Activated effector memory CD4-positive, alpha-beta T cell treated with Interleukin-2 at 50 U/mL for 16 hours (primary cell): ENCODE data around the gene SMIM20.
A peak's percentile ranks its signal among the peaks of the same experiment; 100 is the strongest.
"Not testable (repeated sequence)": the region's sequence is repeated elsewhere in the genome, so short reads cannot be mapped to it uniquely, and the experiment has no call there.

Source experiments
- DNase-seq: peaks from one replicate; pipeline ENCODE4 v3.0.0-alpha.2; 2020

The SMIM20 gene

DNA sequence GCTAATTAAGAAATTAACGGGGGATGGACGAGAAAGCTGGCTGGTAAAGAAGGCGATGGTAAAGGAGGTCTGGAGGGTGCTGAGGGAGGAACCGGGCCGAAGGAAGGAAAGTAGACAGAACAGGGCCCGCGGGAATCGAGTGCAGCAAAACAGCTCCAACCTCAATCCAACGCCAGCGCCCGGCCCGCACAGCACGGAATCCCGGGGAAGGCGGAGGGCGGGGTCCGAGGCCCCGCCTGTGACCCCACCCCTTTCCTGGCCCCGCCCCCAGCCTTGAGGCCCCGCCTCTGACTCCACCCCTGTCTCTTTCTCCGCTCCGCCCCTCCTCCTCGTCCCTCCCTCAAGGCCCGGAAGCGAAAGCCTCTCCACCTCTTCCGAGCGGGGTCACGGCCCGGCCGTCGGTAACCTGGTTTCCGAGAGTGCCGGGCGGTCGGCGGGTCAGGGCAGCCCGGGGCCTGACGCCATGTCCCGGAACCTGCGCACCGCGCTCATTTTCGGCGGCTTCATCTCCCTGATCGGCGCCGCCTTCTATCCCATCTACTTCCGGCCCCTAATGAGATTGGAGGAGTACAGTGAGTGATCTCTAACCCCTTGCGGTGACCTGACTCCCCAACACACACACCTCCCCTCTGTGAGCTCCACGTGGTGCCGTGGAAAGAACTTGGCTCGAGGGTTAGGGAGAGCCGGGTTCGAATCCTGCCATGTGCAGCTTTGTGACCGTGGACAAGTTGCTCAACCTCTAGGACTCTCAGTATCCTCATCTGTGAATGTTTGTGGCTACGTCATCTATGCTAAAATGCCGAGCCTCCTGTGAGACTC lies at the start of gene SMIM20:
Gene SMIM20, plus strand, starts transcription at position 370 of the 819 bp plus-strand sequence. Its CDS starts 94 bp downstream, at position 464.
- peak; percentile 83 for DNase-seq

DNA sequence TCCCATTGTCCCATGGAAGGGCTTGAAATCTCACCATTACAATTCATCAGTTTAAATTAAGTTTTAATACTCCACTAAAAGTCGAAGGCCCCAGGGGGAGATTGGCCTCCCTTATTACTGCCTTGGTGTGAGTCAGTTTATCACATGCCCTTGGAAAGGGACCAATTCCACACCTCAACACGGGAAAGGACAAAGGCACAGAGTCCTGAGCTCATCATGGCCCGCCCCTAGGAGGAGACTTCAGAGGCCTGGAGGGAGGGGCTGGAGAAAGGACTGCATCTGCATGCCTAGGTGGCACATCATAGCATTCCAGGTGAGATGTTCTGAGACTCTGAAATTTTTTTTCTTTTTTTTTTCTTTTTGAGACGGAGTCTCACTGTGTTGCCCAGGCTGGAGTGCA lies 48.4 kb upstream of the SMIM20 start:
- DNase-seq = no peak

DNA sequence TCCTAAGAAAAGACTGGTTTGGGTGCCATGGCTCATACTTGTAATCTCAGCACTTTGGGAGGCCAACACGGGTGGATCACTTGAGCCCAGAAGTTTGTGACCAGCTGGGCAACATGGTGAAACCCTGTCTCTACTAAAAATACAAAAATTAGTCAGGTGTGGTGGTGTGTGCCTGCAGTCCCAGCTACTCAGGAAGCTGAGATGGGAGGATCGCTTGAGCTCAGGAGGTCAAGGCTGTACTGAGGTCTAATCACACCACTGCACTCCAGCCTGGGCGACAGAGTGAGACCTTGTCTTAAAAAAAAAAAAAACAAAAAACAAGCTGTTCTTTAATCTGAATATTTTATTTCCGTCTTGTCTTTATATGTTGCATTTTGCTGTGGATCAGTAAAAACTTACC lies 47.6 kb upstream of the SMIM20 start:
- not testable (repeated sequence) for DNase-seq

DNA sequence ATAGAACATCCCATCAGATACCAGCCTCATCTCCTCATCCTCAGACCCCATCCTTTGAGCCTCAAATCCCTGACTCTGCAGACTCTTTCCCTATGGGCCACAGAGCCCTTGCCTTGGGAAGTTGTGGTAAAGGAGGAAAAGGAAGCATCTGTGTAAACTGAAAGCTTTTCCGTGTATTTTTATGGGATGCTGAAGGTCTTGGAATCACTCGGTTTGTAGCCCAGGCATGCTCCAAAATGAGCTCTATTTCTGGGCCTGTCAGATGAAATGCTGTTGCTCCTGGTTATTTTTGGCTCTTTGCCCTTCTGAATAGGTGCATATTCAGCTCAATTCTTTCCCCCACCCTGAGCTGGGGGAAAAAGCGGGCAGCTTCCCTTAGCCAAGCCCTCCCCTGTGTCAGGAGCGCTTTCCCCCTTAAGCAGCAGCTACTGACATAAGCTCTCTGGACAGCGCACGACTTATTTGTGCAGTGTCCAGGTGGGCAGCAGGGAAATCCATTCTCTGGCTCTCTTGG lies 46.2 kb upstream of the SMIM20 start:
- DNase-seq = no peak

DNA sequence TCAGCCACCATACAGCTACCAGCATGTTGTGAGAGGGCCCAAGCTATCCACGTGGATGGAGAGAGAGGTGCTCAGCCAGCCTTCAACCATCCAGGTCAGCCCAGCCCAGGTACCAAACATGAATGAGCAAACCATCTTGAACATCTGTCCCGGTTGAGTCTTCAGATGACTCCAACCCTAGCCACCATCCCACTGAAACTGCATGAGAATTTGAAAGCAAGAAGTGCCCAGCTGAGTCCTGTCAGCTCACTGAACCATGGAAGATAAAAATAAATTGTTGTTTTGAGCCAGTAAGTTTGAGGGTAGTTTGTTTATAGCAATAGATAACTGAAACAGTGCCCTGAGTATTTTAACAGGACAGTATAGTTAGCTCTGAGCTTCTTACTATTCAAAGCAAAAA lies 43.9 kb upstream of the SMIM20 start:
- no peak for DNase-seq

DNA sequence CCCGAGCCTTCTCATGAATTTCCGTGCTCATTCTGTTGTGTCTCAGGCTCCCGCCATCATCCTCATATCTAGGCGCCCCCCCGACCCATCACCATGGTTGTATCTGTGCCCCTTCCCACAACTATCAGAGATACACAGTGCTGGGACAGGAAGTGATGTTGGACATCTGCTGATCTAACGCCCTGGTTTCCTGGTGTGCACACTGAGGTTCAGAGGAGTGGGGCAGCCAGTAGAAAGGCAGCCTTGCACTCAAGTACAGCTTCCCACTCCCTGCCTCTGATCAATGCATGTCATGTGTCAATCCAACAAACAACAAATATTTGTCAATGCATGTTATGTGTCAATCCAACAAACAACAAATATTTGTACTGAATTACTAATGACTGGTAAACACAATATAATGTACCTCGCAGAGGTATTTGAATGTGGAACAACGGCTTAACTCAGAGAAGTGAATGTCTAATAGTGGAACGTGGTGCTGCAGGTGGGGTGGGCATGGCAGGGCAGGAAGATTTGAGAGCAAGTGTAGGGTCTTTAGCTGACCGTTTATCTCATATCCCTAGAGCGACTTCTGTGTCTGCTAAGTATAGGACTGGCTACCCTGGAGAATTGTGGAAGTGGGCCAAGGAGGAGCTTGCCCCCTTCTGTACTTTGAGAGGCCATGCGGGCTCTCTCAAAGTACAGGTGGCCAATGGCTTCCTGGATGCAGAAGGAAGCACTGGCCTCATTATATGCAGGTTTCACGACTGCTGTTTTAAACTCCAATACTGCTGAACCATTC lies 41.0 kb upstream of the SMIM20 start:
- no peak for DNase-seq

DNA sequence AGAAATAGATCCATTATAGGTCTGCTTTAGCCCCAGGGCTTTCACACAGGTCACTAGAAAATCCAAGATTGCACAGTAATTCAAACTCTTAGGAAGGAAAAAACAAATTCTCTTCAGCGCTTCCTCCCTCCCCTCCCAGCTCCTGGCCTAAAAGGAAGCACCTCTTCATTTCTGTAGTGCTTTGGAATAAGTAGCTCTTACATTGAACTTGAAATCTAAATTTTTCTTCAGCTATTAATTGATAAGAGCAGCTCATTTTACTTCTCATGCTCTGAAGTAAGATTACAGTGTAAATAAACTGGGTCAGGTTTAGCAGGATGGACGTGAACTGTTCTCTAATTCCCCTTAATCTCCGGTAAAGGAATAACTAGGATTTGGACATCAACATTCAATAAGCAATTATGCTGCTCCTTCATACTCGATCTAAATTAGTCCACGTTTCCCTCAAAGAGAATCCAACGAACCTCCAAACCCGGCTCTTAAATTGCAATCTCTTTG lies 40.3 kb upstream of the SMIM20 start:
- no peak for DNase-seq

DNA sequence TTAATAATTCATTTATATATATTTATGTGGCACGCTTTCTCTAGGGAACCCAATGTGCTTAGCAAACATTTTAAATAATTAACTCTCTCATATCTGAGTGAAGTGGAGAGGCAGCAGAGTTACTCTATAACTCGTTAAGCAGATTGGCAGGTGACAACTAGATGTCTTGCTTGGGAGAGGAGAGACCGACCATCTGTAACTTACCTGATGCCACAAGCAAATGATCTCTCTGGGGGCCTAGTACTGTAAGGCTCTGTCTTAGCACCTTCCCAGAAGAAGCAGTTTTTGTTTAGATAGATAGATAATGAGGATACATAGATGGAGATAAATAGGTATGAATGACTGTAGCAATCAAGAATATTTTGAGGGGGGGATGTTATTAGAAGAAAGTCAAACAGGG lies 39.4 kb upstream of the SMIM20 start:
- no peak for DNase-seq

DNA sequence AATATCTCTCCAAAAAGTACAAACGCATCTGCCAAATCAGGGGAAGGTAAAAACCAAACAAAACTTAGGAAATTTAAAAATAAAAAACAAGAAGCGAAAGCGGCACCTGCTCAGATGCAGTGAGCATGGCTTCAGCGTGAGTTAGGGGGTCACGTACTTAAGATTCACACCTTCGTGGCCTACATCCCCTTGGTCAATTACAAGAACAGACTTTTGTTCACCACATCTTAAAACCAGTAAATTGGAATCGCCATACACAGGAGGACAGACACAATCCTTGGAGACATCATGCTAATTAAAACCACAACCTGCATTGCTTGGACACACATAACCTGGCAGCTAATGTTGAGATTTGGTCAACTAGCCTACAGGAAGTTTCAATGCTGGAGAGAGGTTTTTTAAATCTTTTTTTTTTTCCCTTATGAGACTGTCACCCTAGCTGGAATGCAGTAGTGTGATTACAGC lies 38.7 kb upstream of the SMIM20 start:
- no peak for DNase-seq

DNA sequence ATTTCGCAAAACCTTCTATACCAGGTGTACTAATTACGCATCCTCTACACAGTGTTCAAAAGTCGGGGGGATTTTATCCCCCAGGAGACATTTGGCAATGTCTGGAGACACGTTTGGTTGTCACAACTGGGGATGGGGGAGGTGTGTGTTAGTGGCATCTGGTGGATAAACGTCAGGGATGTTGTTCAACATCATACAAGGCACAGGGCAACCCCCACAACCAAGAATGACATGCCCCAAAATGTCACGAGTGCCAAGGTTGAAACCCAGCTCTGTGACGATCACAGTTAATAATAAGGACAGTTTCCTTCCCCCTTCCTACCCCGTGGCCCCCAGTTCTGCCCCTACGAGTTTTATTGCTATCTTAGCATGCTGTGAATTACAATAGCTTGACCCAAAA lies 35.3 kb upstream of the SMIM20 start:
- no peak for DNase-seq

DNA sequence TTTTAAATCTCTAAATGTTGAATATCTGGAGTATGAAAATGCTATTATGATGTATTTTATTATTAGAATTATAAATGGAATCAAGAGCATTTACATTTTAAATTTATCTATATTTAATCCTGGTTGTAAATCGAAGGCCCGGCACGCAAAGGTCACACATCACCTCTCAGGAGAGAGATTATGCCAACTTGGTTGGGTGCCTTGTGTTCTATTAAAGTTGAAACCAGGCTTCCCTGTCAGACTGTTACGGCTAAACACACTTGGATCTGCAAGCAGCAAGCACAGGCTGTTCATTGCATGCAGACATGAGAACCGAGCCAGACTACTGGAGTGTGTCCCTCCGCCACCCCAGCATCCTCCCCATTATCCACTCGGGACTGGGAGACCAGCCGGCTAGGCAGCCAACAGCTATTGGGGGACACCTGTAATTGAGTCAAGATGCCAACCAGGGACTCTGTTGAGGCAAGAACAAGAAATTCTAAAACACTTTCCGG lies 34.9 kb upstream of the SMIM20 start:
- no peak for DNase-seq

DNA sequence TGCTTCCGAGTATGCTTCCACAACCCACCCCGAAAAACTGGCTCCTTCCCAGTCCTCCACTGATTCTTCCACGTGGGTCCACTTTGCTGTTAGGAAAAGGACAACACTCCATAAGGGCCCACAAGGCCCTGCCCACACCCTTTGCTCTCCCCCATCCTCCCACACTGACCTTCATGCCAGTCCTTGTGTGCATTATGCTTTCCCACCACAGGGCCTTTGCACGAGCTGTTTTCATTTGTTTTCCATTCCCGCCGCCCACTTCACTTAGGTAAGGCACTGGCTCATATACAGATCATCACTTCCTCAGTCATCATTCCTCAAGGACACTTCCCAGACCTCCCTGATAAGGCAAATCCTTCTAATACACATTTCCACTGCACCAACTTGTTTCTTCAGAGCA lies 34.4 kb upstream of the SMIM20 start:
- no peak for DNase-seq

DNA sequence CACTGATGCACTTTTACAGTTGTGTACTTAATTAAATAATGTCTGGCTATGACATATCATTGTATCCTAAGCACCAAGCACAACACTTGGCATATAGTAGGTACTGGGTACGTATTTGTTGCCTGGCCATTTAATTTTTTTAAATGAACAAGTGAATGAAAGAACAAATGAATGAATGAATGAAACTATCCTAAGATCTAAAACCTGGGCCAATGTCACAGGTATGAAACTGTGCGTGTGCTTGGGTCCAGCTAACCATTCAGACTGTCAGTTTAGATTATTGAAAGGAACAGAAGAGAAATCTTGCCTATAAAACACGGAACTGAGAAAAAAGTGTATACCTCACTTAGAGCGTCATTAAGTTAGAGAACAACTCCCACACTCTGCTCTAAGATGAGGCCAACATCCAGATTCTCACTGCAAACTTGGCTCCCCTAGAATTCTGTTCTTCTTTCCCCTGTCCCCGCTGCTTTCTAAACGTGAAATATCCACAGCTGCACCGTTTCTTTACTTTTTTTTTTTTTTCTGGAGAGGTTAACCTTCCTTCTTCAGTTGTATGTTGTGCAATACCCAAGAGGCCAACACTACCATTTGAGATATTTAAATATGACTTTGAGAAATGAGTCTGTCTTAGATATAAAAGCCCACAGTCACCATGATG lies 33.9 kb upstream of the SMIM20 start:
- DNase-seq = no peak

DNA sequence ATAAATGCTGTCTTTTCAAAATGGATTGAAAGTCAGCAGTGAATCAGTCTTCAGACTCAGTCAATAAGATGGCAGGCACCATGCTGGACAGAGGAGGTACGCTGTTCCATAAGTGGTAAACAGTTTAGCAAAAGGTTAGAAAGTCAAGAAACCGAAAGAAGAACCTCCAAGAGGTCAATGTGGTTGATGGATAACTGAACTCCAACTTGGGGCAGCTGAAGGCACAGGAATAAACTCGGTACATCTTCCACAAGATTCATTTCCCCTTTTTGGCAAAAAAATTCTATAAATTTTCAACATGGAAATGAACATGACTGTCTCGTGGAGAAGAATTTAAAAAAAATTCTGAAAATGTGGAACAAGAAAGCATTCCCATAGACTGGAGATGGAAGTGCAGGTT lies 32.8 kb upstream of the SMIM20 start:
- no peak for DNase-seq

DNA sequence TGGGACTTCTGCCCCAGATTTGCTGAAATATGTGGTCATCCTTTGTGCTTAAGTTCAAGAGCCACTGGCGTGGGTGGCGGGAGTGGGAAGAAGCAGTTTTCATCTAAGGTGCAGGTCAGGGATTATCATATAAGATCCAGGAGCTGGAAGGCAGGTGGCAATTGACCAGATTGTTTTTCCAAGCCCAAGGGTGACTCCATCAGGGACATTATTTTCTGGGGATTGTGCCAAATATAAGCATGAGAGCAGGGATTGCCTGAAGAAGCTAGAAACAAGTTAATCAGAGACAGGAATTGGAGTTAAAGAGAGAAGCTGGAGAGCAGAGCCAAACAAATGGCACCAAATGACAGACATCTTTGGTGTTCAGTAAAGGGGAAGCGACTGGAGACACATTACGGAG lies 31.8 kb upstream of the SMIM20 start:
- no peak for DNase-seq

DNA sequence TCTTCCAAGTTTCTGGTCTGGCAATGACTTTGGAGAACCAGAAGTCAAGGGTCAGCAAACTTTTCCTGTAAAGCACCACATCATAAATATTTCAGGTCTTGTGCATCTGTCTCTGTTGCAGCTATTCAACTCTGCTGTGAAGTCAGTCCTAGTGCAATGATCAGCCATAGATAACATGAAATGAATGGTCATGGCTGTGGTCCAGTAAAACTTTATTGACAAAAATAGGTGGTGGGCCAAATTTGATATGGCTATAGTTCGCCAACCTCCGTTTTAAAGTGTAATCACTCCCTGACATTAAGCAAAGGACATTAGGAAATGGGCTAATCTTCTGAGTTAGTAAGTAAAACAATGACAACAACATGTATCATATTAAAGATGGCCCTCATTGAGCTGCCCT lies 30.5 kb upstream of the SMIM20 start:
- DNase-seq = no peak

DNA sequence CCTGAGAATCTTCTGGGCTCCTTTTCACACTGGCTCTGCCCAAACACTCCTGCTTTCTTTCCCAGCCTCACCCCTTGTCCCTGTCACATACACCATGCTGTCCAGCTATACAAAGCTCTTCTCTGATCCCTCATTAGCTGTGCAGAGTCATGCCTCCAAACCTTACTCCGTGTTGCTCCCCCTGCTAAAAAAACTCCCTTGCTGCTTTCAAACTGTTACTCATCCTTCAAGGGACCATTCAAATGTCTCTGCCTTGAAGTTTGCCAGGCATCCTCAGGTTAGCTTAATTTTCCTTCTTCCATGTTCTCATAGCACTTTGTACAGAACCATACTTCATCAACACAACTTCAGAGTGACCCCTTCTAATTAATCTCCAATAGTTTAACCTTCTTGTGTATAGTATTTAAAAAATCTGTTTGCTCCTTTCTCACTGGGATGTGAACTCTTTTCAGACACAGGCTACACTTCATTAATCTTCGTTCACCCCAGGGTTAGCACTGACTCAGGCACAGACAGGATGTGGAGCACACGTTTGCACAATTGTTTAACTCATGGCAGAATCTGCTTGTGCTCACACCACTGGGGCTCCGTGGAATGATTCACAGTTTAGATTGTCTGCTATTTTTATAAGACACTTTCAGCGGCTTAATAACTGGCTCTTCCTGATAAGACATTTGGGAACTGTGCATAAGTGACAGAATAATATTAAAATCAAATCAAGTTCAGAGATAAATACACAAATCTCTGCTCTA lies 29.8 kb upstream of the SMIM20 start:
- no peak for DNase-seq

DNA sequence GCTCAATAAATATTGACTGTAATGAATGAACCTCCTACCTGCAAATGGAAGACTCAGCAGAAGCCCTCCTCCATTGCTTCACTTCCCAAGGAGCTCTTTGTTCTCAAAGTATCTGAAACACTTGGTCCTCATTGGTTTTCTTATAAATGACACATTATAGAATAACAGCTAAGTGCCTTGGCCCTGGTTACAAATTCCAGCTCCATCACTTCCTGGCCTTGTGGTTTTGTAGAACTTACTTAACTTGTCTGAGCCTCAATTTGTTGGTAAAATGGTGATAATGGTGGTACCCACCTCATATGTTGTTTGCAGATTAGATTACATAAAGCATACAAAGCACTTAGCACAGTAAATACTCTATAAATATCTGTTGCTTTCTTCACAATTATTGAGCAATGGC lies 25.2 kb upstream of the SMIM20 start:
- no peak for DNase-seq

DNA sequence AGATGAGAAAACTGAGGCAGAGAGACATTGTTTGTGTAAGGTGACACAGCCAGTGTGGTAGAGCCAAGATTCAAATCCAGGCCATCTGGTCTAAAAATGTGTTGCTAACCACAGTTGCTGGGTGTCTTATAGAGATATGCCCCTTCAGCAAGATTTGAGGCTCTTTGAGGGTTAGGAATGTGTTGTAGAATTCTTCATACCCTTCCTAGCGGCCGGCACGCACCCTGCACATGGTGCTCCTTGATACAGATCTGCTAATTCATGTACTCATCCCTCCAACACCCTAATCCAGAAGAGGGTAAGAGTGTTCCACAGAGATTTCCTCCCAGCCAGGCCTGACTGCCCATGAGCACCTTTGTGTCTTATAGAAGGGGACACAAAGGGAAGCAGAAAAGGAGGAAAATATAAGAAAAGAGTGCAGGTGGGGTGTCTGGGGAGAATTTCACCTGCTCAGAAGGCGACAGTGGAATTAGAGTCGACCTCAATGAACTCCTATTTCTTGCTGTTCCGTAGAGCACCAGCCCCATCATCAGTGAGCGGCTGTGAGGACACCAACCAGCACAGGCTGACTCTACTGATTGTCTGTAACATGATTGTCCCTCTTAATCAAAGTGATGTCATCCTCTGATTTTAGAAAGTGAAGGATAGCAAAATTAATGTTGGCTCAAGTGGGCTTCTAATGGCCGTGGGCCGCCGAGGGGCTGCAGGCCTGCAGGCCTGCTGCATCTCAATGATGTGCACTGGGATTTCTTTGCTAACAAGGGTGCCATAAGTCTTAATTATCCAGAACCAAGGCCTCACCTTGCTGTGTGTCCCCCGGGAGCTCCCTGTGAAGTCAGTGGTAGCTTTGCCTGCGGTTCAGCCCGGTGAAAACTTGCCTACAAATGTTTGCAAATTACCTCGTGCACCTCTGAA lies 24.2 kb upstream of the SMIM20 start:
- no peak for DNase-seq

DNA sequence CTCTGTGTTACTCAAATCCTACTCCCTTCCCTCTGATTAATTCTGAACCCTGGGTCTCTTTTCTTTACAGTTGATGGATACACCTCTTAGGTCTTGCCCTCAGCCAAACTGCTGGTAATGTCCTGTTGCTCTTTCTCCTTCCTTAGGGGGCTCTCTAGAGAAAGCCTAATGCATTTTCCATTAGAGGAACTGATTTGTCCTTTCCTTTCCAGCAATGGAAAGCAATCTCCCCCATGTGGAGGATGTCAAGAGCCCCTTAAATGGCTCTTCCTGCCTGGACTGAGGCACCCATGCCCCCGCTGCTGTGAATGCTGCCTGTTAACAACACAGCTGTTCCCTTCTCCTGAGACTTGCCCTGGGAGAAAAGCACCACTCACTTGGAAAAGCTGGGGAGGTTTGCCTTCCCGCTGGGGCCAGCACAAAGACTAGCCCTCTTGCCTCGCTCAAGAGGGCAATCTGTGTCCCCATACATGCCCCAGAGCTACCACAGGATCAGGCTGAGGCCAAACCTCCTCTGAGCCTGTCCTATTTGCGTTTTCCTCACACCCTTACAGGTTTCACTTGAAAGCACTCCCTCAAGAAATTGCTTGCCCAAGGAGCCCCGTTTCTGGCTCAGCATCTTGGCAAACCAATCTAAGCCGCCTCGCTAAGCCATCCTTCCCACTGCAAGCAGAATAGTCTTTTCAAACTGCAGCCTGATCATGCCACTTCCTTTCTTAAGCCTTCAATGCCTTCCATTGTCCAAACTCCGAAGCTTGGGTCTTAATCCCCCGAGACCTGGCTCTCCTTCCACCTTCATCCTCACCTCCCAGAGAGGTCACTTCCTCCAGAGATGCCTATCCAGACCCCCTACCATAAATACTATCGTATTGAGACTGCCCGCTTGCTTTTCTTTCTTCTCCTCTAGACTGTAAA lies 23.2 kb upstream of the SMIM20 start:
- DNase-seq = no peak
